GM23338 (cell line): ENCODE results near the gene MED9.

Experiments
- CTCF ChIP-seq, 2 experiments: fragments of 200-600 bp in 1 of 2; sonication (generic) in 1 of 2; conservative IDR thresholded peaks; 2 replicates each; pipeline versions ENCODE4 v1.5.1 to v1.6.1; 2016 to 2017; ENCODE audit warnings: antibody characterized with exemption in 2 of 2, low read depth in 2 of 2, mild to moderate bottlenecking in 2 of 2, moderate library complexity in 1 of 2
- EZH2phosphoT487 ChIP-seq: fragments of 200-600 bp; sonication (generic); IDR thresholded peaks from one replicate; pipeline ENCODE4 v1.8.1; 2018; ENCODE audit warnings: antibody characterized with exemption; ENCODE audit not compliant: unreplicated experiment
- JUNB ChIP-seq: IDR thresholded peaks from one replicate; pipeline ENCODE4 v1.6.1; 2016; ENCODE audit warnings: antibody characterized with exemption; ENCODE audit not compliant: unreplicated experiment

- TF ChIP-seq EZH2phosphoT487 (no peak), CTCF (conservative IDR thresholded peaks at IDR 0.05; ENCODE audit: low read depth in 2 of 2) (peak; percentile 17 to 56; a peak in 2 of 4 replicates), JUNB (no peak)
Observed at GRCh38 chr17:17500999-17501605, 24.3 kb downstream of the MED9 start.
